ENCODE measurements around the gene WLS. TPM values are rescaled to one million over a fixed set of nuclear protein-coding genes. Genes with fewer than 3 reads are reported as not detected.

WLS gene
- total RNA-seq, 1 experiment from 2014 or later = 26.7 TPM

DNA sequence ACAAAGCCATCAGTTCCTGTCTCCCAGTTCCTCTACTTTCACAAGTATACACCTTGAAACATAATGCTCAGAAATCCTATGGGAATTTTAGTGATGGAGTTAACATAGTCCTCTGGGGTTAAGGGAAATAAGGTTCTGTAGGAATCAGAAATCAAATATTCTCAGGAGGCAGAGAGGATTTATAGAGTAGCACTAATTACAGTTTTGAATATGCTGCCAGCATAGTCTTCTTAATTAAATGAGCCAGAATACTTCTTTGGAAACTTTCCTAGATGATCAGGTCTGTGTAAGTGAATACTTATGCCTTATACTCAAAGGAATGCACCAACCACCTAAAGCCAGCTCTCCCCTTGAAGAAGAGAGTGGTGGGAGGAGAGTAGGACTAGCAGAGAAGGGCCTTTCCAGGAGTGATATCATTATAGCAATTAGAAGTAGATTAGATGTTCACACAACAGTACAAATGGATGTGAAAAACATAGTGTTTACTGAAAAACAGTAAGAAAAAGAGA, 150.5 kb downstream of the WLS start:
- Histone ChIP-seq H3K9me3 (replicated peaks) (no peaks in the 10 kb centered on the region), H3K4me1 (replicated peaks) (no peaks in the 10 kb centered on the region), H3K4me3 (no peak overlapping the region), H3K27ac (no peak overlapping the region), H3K27me3 (replicated peaks) (no peaks in the 10 kb centered on the region), H3K36me3 (no peaks in the 10 kb centered on the region)
- no peak for DNase-seq (ENCODE audit: low read depth in 1 of 2, low spot score in 2 of 2)

- no peak for DNase-seq (ENCODE audit: low read depth in 1 of 2, low spot score in 2 of 2)
- Histone ChIP-seq H3K4me1 (replicated peaks) (no peaks in the 10 kb centered on the region), H3K27ac (no peak overlapping the region), H3K9me3 (replicated peaks) (no peaks in the 10 kb centered on the region), H3K27me3 (replicated peaks) (no peaks in the 10 kb centered on the region), H3K36me3 (no peaks in the 10 kb centered on the region), H3K4me3 (no peak overlapping the region)
Observed at GRCh38 chr1:68078647-68079046, 153.7 kb downstream of the WLS start.

Other genes starting within 250 kb of the WLS start
- 1.1 and 3.0 TPM in 2 replicates for gene DIRAS3, start 181.9 kb downstream of the WLS start, total RNA-seq (2014; rRNA removed; shearing (Covaris generic))
- not detected in 2 replicates for gene RPE65, start 217.4 kb upstream of the WLS start, total RNA-seq (2014; rRNA removed; shearing (Covaris generic))